GM21515 (cell line): ENCODE measurements around the gene SLC16A5.

Source experiments
- ATAC-seq: cut with Tn5 transposase; IDR thresholded peaks from one replicate; pipeline ENCODE4 v1.9.1; 2021; ENCODE audit not compliant: unreplicated experiment

The SLC16A5 gene

DNA sequence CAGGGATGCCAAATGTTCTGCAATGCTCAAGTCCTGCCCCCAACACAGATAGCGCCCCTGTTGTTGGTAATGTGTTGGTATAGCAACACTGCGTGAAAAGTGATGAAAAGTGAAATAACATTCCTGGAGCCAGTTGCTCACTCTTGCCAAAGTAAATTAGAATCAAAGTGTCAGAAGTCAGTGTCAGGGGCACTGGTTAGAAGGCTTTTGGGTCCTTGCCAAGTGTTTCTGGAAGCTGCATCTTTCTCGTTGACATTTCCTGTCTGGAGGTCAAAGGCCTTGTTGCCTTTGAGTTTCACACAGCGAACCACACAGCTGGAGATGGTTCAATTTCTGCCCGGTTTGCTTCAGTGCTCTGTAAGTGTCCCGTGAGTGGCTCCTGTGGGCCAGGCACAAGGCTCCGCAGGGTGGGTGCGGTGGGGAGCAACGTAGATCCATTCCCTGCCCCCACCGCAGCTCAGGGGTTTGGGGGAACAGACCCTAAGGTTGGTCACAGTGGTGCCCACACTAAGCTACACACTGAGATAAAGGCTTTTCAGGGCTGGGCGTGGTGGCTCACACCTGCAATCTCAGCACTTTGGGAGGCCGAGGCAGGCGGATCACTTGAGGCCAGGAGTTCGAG, 3.6 kb upstream of the SLC16A5 start:
- ATAC-seq, result no peak

- no peak for ATAC-seq
Measured at GRCh38 chr17:75086496-75087181, 1.1 kb upstream of the SLC16A5 start.

DNA sequence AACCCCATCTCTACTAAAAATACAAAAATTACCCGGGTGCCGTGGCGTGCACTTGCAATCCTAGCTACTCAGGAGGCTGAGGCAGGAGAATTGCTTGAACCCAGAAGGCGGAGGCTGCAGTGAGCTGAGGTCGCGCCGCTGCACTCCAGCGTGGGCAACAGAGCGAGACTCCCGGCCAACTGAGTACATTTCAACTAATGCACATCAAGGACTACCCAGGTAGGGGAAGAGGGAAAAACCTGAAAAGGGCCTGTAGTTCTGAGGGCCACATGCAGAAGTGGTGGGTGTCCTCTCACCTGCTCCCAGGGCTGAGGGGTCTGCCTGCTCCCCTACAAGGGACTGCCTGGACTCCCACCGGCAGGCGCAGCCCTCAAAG, 584 bp upstream of the SLC16A5 start:
- no peak for ATAC-seq

GRCh38 chr17:75088465-75089417, 987 bp downstream of the SLC16A5 start:
- ATAC-seq, result no peak

GRCh38 chr17:75090871-75091854, 3.4 kb downstream of the SLC16A5 start:
- ATAC-seq, result no peak

- ATAC-seq, result no peak
Measured at GRCh38 chr17:75091855-75092327, 4.1 kb downstream of the SLC16A5 start.

- ATAC-seq, result no peak
Measured at GRCh38 chr17:75093548-75094158, 5.9 kb downstream of the SLC16A5 start.

DNA sequence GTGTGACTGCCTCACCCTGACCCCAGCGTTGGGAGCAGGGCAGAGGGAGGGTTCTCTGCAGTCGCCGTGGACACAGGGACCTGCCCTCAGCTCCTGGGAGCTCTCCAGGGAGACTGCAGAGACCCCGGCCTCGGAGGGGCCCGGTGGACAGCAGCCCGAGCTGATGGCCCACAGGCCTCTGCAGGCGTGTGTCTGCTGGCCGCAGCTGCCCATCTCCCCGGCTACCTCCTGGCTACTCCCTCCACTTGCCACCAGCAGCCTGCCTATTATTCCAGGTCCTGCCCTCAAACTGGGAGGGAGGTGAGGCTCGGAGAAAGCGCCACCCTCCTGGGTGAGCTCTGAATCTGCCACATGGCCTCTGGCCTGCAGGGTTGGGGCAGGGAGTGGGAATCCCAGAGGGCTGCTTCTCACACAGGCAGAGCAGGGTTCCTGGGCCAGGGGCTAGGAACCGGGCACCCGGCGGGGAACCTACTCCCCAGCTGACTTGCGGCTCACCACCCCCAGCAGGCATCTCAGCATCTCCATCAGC, 7.2 kb downstream of the SLC16A5 start:
- no peak for ATAC-seq

- ATAC-seq, result no peak
Measured at GRCh38 chr17:75096082-75096625, 8.4 kb downstream of the SLC16A5 start.

DNA sequence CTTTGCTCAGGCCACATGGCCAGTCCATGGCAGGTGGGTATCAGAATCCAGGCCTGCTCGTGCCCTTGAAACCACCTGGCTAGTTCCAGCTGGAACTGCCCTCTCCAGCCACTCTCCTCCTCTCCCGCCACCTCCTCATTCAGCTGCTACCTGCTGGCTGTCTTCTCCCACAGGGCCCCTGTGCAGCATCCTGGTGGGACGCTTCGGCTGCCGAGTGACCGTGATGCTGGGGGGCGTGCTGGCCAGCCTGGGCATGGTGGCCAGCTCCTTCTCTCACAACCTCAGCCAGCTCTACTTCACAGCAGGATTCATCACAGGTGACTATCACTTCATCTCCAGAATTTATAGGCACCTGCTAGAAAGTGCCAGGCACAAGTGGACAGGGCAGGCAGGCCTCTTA, 10.1 kb downstream of the SLC16A5 start:
- no peak for ATAC-seq

DNA sequence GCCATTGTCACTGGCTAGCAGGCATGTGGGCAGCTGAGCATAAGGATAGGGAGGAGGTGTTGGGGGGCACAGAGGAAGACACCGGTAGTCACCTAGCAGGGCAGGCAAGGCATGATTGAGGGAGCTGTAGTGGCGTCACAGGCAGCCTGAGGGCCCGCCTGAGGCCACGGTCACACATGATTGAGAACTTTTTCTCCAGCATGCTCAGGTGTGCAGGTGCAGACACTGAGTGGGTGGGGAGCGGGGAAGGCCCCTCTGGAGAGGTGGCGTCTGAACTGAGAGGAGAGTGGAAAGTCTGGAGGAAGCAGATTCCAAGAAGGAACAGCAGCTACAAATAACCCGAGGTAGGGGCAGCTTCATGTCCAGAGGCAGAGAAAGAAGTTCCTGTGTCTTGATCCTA, 11.1 kb downstream of the SLC16A5 start:
- no peak for ATAC-seq

- no peak for ATAC-seq
Measured at GRCh38 chr17:75099881-75100595, 12.3 kb downstream of the SLC16A5 start.

GRCh38 chr17:75102385-75102821, 14.6 kb downstream of the SLC16A5 start:
- ATAC-seq, result no peak

- no peak for ATAC-seq
Measured at GRCh38 chr17:75103601-75104554, 16.1 kb downstream of the SLC16A5 start.

DNA sequence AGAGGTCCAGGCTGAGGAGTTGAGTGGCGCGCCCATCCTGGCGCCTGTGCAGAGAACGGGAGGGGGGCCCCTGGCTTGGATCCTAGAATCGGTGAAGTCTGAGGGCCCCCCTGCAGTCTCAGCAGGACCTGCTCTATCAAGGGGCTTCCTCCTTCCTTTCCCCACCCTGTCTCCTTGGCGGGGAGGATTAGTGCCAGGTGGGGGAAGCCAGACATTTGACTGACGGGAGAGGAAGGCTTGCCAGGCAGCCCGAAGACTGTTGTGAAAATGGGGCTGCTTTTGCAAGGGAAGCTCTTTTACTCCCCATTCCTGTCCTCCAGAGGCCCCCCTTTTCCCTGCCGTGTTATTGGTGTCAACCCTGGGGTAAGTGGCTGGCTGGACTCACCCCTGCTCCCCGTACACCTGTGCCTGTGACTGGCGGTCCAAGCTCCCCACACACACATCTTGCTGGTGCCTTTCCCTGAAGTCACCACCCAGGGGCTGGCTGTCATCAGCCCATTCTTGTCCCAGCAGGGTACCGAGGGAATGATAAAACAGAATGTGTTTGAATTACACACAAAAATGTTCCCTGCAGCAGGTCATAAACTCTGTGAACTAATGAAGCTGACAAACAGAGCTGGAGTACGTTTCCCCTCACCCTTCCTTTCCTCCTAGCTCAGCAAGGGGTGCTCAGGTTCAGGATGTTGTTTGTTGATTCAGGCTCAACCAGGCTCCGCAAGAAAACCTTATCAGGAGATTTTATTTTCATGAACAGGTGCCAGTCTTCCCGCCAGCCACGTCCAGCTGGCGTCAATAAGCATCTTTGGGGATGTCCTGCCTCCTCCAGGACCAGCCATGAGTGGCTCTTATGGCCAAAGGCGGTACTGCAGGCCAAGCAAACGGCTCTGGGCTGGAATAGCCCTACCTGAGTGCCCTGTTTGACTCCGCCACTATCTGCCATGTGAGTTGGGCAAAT, 17.6 kb downstream of the SLC16A5 start:
- no peak for ATAC-seq

- ATAC-seq, result no peak
Measured at GRCh38 chr17:75108193-75108592, 20.4 kb downstream of the SLC16A5 start.

- no peak for ATAC-seq
Measured at GRCh38 chr17:75109046-75109406, 21.3 kb downstream of the SLC16A5 start.
